GM19395 (cell line): Measurements from ENCODE around the gene PPP1CA.

ENCODE experiments used
- ATAC-seq: cut with Tn5 transposase; IDR thresholded peaks from one replicate; pipeline ENCODE4 v1.9.1; 2021; ENCODE audit warnings: mild to moderate bottlenecking, moderate library complexity; ENCODE audit not compliant: unreplicated experiment

The PPP1CA gene

GRCh38 chr11:67353317-67354074, 48.2 kb downstream of the PPP1CA start, which contains the start of gene POLD4:
TSS of gene POLD4 (minus strand) at chr11:67353546. CDS start at chr11:67353399, 147 bp downstream.
- ATAC-seq, result peak; percentile 74

- ATAC-seq, result peak; percentile 24
These were observed 48.9 kb downstream of the PPP1CA start for GRCh38 chr11:67352546-67353316.

- ATAC-seq, result no peak
These were observed 50.2 kb downstream of the PPP1CA start for GRCh38 chr11:67351275-67352005.

- no peak for ATAC-seq
These were observed 51.7 kb downstream of the PPP1CA start for GRCh38 chr11:67349928-67350465.

GRCh38 chr11:67349457-67349856, 52.2 kb downstream of the PPP1CA start:
- ATAC-seq, result no peak

GRCh38 chr11:67349036-67349435, 52.6 kb downstream of the PPP1CA start:
- ATAC-seq, result no peak
